ENCODE data around the gene CD40LG.
A peak's percentile ranks its signal among the peaks of the same experiment; 100 is the strongest.

CD40LG gene

DNA sequence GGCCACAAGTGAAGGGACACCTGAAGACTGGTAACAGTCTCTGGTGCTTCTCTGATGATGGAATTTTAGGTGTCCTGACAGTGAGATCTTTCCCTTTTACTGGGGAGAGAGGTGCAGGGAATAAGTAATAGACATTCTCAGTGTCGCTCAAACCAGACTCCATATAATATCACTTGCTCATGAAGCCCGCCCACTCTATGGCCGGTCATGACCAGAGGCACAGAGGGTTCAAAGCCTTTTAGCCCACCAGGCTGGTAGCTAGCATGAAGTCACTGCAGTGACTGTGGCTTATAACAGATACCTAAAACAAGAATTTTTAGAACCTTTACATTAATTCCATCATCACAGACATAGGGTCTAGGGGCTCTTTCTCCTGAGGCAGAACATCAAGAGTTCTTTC, 2.9 kb downstream of the CD40LG start:
- no peak for DNase-seq (ENCODE audit: low spot score)

DNA sequence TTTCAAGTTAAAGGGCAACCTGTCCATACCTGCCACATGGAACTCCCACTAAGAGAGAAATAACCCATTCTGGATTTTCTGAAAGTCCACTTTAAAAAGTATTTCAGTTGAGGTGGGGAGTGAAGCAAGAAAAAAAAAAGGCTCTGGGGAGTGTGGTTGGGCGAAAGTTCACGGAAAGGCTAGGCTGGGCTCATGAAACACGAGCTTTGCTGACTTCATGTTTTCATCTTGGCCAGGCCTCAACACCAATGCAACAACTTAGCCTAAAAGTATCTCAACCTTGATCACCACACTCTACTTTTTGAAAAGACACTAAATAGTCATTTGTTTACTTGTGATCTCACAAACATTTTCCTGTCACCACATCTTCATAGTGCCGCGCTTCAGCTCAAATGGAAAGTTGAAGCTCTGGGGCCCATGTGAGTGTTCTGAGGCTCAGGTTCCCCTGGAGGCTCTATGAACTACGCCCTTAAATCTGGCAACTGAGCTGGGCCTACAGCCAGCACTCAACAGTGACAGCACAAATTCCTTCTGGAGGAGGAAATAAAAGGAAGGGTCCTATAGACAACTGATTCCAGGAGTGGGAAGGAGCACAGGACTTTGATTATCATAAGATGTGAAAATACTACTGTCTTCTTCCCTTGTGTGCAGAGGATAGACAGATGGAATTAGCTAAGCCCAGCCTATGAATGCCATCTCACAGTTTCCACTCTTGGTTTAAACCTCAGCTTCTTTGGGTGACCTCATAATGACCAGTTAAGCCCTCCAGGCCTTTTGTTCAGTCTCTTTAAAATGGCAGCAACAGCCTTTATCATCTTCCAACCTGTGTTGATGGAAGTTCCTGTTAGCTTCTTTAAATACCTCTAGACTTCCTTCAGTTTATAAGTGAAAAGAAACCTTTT, 5.1 kb downstream of the CD40LG start:
- peak; percentile 5 for DNase-seq (ENCODE audit: low spot score)

DNA sequence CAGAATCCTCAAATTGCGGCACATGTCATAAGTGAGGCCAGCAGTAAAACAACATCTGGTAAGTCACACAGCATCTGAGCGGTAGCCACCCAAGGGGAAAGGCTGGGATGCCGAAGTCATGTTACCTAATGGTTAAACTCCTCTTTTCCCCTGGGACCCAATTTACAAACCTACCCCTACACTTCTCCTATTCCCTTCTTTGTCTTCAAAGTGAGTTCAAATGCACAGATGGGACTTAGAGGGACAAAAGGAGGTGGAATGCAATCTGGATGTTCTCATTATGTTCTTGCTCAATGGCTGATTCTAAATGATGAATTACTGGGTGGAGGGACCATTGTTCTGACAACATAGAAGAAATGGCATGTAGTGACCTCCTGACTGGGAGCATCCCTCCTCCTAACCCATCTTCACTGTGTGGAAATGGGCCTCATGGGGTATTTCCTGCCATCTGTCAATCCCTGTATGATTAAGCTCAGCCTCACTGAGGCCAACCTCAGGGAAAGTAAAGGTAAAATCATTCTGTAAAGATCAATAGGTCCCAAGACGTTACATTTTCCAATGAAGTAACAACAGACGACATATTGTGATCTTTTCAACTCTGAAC, 8.5 kb downstream of the CD40LG start:
- DNase-seq (ENCODE audit: low spot score), result no peak

DNA sequence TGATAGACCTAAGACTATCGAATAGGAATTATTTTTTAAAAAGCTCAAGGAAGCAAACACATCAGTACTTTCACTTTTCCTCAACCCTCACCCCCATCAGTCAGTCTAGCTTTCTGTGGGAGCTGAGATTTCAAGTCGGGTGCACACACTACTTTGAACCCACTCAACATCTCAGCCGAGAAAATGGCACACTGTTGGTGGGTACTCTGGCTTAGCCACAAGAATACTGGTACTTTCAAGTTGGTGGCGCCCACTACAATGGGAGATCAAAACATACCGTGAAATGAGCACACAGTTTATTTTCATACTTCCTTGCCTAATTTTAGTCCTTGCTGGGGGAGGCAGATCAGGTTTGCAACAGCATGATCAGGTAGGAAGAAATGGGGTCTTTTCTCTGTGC, 10.2 kb downstream of the CD40LG start:
- no peak for DNase-seq (ENCODE audit: low spot score)

DNA sequence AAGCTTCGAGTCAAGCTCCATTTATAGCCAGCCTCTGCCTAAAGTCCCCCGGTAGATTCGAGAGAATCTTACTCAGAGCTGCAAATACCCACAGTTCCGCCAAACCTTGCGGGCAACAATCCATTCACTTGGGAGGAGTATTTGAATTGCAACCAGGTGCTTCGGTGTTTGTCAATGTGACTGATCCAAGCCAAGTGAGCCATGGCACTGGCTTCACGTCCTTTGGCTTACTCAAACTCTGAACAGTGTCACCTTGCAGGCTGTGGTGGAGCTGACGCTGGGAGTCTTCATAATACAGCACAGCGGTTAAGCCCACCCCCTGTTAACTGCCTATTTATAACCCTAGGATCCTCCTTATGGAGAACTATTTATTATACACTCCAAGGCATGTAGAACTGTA, 11.2 kb downstream of the CD40LG start:
- no peak for DNase-seq (ENCODE audit: low spot score)

DNA sequence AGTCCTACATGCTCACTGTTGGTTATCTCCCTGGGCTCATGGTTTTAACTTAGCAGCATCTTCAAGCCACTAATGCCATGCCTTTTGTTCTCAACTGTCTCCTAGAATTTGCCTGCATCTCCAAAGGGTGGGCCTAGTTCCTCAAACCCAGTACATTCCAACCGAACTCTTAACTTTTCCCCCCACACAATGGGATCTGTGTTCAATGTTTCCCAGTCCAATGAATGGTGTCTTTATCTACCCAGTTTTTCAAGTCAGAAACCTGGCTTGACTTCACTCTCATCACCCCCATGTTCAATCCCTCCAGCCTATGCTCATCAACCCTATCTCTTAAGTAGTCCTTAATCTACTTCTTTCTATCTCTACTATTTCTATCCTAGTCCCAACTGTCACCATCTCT, 12.9 kb downstream of the CD40LG start:
- DNase-seq (ENCODE audit: low spot score), result no peak

DNA sequence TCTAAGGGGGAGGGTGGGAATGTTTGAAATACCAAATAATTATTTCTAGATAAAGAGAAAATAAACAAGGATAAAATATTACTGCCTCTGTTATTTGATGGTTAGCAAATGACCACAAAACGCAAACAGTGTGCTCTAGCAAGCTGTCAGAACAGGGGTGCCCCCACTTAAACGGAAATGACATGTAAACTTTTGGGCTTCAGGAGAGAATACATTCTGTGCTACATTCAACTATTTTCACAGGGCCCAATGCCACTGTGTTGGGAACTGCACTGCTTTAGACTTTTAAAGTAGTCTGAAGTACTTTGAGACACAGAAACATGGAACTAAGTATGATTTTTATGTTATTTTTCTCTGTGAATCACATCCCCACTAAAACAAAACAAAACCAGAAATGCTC, 14.1 kb downstream of the CD40LG start:
- DNase-seq (ENCODE audit: low spot score), result no peak

DNA sequence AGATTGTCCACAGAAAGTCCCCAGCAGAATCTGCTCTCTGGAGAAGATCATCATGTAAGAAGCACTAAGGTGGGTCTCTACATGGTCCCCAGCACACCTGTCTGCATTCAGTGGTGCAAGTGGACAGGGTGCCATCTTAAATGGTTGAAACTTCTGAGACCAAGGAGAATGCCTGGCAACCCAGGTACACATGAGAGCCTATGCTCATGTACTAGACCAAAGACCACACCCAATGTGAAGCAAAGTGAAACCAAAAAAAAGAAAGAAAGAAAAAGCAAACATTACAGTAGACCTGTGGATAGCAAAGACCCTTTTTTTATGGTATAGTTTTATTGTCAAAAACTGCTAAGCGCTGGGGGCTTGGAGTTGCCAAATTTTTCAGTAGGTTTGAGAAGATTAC, 15.0 kb downstream of the CD40LG start:
- DNase-seq (ENCODE audit: low spot score), result no peak

DNA sequence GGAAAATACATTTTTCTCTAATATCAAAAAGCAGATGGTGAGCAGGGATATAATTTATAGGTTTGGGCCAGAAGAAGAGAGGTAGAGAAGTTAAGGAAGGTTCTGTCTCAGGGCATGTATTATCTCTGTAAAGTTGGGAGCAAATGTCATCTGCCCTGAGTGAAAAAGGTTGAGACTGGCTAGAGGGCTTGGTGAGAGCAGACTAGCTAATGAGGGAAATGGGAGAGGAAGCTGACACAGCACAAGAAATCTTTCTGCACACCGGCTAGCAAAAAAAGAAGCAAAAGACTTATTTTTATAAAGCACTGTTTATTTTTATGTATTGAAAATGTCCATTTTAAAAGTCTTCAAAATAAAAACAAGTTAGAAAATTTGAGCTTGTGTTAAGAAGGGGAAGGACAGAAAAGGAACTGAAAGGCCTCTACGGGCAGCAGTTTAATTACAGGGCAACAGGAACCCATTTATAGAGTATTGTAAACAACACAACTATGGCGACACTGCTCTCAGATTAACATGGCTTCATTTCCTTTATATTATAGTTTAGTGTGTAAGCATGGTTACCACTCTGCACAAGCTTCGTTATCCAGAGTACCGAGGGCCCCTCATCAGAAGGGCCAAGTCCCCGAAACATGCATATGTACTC, 17.4 kb downstream of the CD40LG start:
- DNase-seq (ENCODE audit: low spot score), result no peak

DNA sequence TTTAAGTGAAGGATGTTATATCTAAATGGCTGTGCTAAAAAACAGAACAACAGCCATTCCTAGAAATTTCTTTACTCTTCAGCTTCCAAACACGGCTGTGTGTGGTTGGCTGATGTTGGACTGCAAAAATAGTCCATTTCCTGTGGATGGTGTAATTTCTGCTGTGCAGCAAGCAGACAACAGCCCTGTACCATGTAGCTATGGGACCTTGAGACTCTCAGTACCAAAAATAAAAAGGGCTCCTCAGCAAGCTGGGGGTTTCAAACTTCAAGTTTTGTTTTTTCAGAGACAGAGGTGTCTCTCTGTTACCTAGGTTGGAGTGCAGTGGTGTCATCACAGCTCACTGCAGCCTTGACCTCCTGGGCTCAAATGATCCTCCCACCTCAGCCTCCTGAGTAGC, 18.1 kb downstream of the CD40LG start:
- no peak for DNase-seq (ENCODE audit: low spot score)

DNA sequence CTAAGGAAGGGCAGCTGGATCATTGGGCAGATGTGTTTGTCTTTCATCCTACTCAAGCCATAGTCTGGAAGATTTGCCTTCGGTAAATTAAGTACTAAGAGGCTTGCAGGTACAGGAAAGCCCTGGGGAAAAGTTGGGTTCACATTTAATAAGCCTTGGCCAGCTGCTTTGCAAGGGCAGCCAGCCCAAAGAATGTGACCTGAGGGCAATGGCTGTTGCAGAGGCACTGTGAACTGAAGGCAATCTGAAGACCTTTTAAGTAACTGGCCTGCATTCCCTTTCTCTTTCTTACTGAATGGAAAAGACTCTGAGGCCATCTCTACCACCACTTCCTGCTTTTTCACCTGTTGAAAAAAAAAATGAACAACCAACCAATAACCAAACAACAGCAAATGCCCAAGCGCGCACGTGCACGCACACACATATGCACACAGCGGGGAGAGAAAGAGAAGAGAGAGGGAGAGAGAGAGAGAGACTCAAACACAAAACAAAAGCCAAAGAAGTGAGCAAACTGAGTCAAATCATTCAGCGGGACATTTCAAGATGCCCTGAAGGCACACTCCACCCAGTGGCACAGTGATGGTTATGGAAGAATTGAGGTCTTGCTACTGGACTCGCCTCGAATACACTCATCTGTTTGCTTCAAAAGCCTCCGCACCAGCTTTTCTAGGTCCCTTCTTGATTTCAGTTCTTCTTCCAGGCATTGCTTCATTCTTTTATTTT, 19.6 kb downstream of the CD40LG start:
- no peak for DNase-seq (ENCODE audit: low spot score)

DNA sequence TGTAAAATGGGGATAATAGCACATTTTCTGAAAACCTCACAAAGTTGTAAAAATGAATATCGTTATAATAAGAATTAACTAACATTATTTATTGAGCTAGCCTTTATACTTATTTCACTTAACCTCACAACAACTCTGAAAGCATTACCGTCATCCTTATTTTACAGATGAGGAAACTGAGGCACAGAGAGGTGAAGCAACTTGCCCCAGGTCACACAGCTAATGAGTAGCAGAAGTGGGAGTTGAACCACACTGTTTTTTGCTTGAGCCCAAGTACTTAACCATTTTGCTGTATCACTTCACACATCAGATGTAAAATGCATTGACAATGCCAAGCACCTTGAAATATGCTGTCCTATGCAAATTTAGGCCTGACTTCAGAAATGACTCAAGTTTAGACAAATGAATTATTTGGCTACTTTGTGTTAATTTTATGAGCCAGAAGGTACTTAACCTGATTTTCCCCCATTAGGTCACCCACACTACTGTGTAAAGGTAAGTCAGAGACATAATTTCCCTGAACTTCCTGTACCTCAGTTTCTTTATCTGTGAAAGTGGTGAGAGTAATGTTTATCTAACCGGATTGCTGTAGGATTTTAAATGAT, 23.1 kb downstream of the CD40LG start:
- no peak for DNase-seq (ENCODE audit: low spot score)

DNA sequence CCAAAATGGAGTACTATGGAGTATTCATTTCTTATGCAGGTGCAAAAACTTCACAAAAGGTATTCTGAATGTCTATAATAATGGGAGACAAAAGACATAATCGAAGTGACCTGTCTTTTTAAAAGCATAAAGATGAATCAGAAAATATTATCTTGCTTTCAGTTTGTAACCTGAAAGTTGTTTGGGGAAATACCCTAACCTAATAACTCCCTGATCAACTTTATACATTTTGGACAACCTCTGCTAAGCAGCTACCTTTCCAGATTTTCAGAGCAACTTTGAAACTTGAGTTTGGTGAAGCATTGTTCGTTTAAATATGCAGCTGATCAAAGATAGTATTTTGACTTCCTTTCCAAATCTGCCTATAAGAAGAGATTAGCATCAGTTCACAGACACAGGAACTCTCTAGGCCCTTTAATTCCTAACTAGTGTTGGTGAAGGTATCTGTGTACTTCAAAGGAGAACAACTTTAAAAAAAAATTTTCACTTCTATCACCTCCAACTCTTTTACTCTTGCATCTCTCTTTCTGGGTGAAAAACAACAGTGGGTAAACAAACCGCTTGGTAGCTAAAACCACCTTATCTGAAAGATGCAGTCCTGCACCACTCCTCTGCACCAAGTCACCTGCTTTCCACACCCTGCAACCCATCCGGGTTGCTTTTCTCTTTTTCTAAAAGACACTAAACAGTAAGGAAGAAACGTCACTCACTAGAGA, 26.5 kb downstream of the CD40LG start:
- no peak for DNase-seq (ENCODE audit: low spot score)

DNA sequence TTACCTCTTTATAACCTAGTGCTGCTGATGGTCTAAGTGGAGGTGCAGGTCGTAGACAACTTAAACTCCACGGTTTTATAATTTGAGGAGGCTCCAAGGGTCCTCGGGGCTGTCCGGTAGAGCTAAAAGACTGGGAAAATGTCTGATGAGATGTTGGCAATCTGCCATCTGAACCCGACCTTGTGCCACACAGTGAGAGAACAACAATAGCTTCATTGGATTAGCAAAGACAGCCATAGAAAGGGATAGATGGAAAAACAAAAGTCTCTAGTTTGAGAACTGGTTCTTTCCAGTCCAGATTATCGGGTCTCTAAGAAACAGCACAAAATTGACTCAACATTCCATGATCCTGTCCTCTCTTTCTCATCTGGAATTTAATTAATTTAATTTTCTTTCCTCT, 31.6 kb downstream of the CD40LG start:
- no peak for DNase-seq (ENCODE audit: low spot score)

DNA sequence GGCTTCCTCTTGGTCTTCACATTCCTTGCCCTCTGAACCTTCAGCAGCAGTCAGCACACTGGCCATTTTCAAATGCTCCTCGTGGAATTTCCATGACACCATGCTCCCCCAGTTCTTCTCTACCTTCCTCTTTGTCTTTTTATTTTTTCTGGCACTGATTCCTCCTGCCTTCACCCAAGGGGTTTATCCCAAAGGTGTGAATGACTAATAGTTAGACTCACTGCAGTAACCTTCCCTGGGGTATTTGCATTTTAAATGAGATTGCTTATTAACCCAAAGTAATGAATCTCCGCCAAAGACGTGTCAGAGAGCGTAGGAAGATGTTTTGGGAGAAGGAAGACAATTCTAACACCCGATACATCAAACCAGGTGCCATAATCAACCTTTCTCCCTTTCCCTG, 36.2 kb downstream of the CD40LG start:
- no peak for DNase-seq (ENCODE audit: low spot score)

DNA sequence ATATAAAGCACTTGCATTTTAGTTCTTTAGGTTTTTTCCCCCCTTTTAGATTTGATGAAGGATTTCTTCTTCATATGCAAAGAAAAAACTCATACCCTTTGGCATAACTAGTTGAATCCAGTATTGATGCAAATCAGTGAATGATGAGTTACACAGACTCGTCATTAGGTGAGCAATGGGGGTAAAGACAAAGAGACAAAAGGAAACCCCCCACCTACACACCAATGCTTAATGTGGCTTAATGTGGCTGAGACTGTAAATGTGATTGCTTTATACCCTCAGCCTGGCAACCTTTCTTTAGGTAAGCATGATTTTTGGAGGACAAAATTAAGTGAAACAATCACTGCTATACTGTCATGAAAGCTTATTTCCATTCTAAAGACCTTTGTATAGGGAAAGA, 39.5 kb downstream of the CD40LG start:
- DNase-seq (ENCODE audit: low spot score), result no peak

DNA sequence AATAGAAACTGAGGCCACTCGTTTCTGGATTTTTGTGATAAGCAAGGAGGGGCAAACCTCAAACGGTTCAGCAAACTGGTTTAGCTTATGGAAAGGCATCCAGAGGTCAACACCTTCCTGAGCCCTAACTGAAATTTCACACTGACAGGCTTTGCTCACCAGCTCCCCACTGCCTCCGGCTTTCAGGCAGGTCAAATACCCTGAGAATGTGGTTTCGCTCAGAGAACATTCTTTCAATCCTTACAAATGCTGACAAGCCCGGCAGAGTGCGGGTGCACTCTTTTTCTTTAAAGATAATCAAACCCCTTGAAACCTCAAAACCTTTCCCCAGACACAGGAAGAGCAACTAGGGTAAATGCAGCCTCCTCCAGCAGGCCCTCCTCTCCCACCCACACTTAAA, 41.5 kb downstream of the CD40LG start:
- no peak for DNase-seq (ENCODE audit: low spot score)

DNA sequence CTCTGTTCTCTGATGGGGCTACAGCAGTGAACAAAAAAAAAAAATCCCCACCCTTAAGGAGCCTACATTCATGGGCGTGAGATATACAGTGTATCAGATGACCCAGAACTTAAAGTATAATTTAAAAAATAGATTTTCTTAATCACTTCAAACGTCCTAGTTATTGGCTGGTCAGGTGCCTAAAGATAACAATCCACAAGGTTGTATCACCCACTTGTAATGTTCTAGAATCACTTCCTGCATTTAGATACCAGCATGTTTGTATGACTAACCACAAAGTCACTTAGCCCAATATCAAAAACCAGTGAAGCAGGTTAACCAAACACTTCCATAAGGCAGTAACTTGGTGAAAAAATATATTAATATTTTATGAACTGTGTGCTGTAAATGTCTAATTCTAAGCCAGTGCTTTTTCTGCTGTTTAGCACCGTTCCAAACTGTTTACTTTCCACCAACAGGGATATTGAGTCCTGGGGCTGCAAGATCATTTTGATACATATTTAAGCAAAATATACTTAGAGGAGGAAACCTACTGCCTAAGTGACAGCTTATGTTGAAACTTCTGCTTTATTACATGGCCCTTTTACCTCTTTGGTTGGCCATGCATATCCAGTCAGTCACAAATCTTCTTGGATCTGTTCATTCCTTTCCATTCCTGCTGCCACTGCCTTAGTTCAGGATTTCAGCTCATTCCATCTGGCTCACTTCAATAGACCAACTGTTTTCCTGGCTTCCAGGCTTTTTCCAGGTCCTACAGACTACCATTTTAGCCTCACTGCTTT, 43.3 kb downstream of the CD40LG start:
- no peak for DNase-seq (ENCODE audit: low spot score)

DNA sequence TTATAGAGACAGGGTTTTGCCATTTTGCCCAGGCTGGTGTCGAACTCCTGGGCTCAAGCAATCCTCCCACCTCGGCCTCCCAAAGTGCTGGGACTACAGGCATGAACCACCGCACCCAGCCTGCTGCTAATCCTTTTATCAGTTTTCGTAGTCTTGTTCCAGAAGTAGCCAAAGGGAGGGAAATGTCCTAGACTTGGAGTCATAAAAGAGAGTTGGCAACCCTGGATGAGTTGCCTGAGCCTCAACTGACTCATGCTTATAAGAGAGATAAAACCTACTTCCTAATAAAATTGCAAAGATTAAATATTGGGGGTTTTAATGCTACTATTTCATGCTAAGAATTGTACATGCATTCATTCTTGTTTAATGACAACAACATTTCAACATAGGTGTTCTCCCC, 44.3 kb downstream of the CD40LG start:
- DNase-seq (ENCODE audit: low spot score), result no peak

DNA sequence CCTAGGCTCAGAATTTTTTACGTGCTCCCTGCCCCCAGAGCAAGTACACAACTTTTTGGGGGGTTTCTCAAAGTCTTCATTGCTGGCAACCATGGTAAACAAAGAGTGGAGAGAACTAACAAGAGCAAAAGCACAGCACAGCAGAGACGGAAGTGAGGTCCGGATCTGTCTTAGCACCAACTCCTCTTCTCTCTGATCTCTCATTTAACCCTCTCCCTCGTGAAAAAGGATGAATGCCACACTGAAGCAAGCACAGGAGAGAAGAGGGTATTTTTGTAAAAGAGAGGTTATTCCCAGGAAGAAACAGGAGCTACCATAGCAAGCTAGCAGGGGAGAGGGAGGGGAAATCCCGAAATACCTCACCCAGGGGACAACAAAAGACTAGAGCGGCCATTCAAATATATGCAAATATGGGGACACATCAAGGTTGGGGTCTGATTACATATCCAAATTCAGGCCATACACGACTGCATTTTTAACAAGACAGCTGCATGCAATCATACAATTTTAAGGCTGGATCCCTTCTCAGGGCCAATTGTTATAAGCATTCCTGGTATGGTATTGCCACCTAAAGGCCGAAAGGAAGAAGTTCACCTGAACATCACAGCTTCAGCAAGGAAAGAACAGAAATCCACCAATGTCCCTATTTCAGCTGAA, 46.6 kb downstream of the CD40LG start:
- peak; percentile 52 for DNase-seq (ENCODE audit: low spot score)

All from AG20443 (cell line).